ENCODE measurements around the gene ESYT1. TPM values are rescaled to one million over a fixed set of nuclear protein-coding genes. Genes with fewer than 3 reads are reported as not detected.
A peak's percentile ranks its signal among the peaks of the same experiment; 100 is the strongest.

The ESYT1 gene
- total RNA-seq, 1 donor from 2014 or later: 26.5 TPM

- DNase-seq (ENCODE audit: low spot score in 2 of 2) (no peak), FAIRE-seq (no peak)
Observed at GRCh38 chr12:56178347-56178746, 50.3 kb downstream of the ESYT1 start.

GRCh38 chr12:56186957-56187356 is 58.9 kb downstream of the ESYT1 start:
- DNase-seq (ENCODE audit: low spot score in 2 of 2) (no peak), FAIRE-seq (no peak)

GRCh38 chr12:56188131-56188777 is 60.2 kb downstream of the ESYT1 start:
- FAIRE-seq: no peak

GRCh38 chr12:56188778-56189098 is 60.7 kb downstream of the ESYT1 start:
- FAIRE-seq: no peak
- DNase-seq (ENCODE audit: low spot score in 2 of 2): peak in 1 of 2 donors; percentile 29

More at GRCh38 chr12:56188131-56188777, 60.2 kb downstream of the ESYT1 start:
- peak in 1 of 2 donors; percentile 27 for DNase-seq (ENCODE audit: low spot score in 2 of 2)

- no peak for FAIRE-seq
- peak; percentile 88 to 92 for DNase-seq (ENCODE audit: low spot score in 2 of 2)
Observed at GRCh38 chr12:56189099-56189917, 61.2 kb downstream of the ESYT1 start, which contains the start of gene SMARCC2. SMARCC2 (minus strand) TSS chr12:56189483; CDS start chr12:56189461, 22 bp downstream.

- DNase-seq (ENCODE audit: low spot score in 2 of 2) (peak; percentile 63 to 68), FAIRE-seq (no peak)
Observed at GRCh38 chr12:56189918-56190694, 62.0 kb downstream of the ESYT1 start.

- no peak for DNase-seq (ENCODE audit: low spot score in 2 of 2)
- no peak for FAIRE-seq
Observed at GRCh38 chr12:56190695-56191155, 62.7 kb downstream of the ESYT1 start.

- DNase-seq (ENCODE audit: low spot score in 2 of 2): no peak
Observed at GRCh38 chr12:56192582-56192981, 64.5 kb downstream of the ESYT1 start.

GRCh38 chr12:56193025-56193578 is 65.0 kb downstream of the ESYT1 start:
- peak; percentile 63 to 70 for DNase-seq (ENCODE audit: low spot score in 2 of 2)
- peak; percentile 3 for FAIRE-seq

More at GRCh38 chr12:56192582-56192981, 64.5 kb downstream of the ESYT1 start:
- no peak for FAIRE-seq

Other genes with a start within 250 kb of the ESYT1 start
- gene PYM1, start 200.4 kb upstream of the ESYT1 start, total RNA-seq: 22.4 TPM
- gene DGKA, start 197.1 kb upstream of the ESYT1 start, total RNA-seq: 7.7 TPM
- gene PMEL, start 162.2 kb upstream of the ESYT1 start, total RNA-seq: not detected
- gene CDK2, start 161.4 kb upstream of the ESYT1 start, total RNA-seq: 5.3 TPM
- 33.0 TPM for gene RAB5B, start 154.2 kb upstream of the ESYT1 start, total RNA-seq
- gene SUOX, start 131.0 kb upstream of the ESYT1 start, total RNA-seq: 8.2 TPM
- 1.6 TPM for gene IKZF4, start 107.2 kb upstream of the ESYT1 start, total RNA-seq
- 15.5 TPM for gene RPS26, start 86.3 kb upstream of the ESYT1 start, total RNA-seq
- 2.0 TPM for gene ERBB3, start 48.1 kb upstream of the ESYT1 start, total RNA-seq
- gene PA2G4, start 23.7 kb upstream of the ESYT1 start, total RNA-seq: 74.6 TPM
- 1,399 TPM for gene RPL41, start 11.6 kb upstream of the ESYT1 start, total RNA-seq
- 8.2 TPM for gene ZC3H10, start 10.0 kb upstream of the ESYT1 start, total RNA-seq
- 123 TPM for gene MYL6B, start 24.3 kb downstream of the ESYT1 start, total RNA-seq
- gene MYL6, start 30.1 kb downstream of the ESYT1 start, total RNA-seq: 511 TPM
- gene SMARCC2, start 61.2 kb downstream of the ESYT1 start, total RNA-seq: 93.3 TPM
- gene RNF41, start 93.7 kb downstream of the ESYT1 start, total RNA-seq: 53.0 TPM
- 26.9 TPM for gene NABP2, start 96.1 kb downstream of the ESYT1 start, total RNA-seq
- not detected for gene SLC39A5, start 101.8 kb downstream of the ESYT1 start, total RNA-seq
- gene ANKRD52, start 130.1 kb downstream of the ESYT1 start, total RNA-seq: 10.2 TPM
- 12.2 TPM for gene COQ10A, start 138.7 kb downstream of the ESYT1 start, total RNA-seq
- 83.6 TPM for gene CS, start 172.1 kb downstream of the ESYT1 start, total RNA-seq
- gene CNPY2, start 187.7 kb downstream of the ESYT1 start, total RNA-seq: 42.8 TPM
- gene PAN2, start 205.7 kb downstream of the ESYT1 start, total RNA-seq: 24.5 TPM
- not detected for gene IL23A, start 210.6 kb downstream of the ESYT1 start, total RNA-seq
- gene STAT2, start 231.8 kb downstream of the ESYT1 start, total RNA-seq: 75.0 TPM
- not detected for gene APOF, start 234.6 kb downstream of the ESYT1 start, total RNA-seq

Measured in frontal cortex (tissue), 4 donors.